HUES6 (cell line): ENCODE results near the gene WDFY3.

ENCODE experiments used
- H3K27ac ChIP-seq: 2 replicates; pipeline ENCODE4 v1.7.0; 2013; ENCODE audit warnings: low read depth, mild to moderate bottlenecking, low read length, inconsistent platforms
- H3K27me3 ChIP-seq: 2 replicates; pipeline ENCODE4 v1.6.1; 2013; ENCODE audit warnings: low read length; ENCODE audit not compliant: control insufficient read depth, insufficient read depth
- H3K36me3 ChIP-seq: 2 replicates; pipeline ENCODE4 v1.6.1; 2013; ENCODE audit warnings: low read length; ENCODE audit not compliant: control insufficient read depth, insufficient read depth
- H3K4me1 ChIP-seq: 2 replicates; pipeline ENCODE4 v1.6.1; 2013; ENCODE audit warnings: low read length; ENCODE audit not compliant: control insufficient read depth, insufficient read depth
- H3K4me3 ChIP-seq: 2 replicates; pipeline ENCODE4 v1.5.1; 2013; ENCODE audit warnings: low read depth, low read length
- H3K9ac ChIP-seq: one replicate; pipeline ENCODE4 v1.6.1; 2013; ENCODE audit warnings: mild to moderate bottlenecking, low read length
- H3K9me3 ChIP-seq: 2 replicates; pipeline ENCODE4 v1.6.1; 2013; ENCODE audit warnings: low read depth, low read length; ENCODE audit not compliant: control insufficient read depth, insufficient read depth

The WDFY3 gene

GRCh38 chr4:84878546-84878945 lies 87.9 kb downstream of the WDFY3 start:
- Histone ChIP-seq H3K27ac (no peak overlapping the region), H3K9ac (no peak overlapping the region), H3K4me1 (peaks cover 6% of the 10 kb centered on the region; the same call in 1 of the 2 replicates)

GRCh38 chr4:84878090-84878489 lies 88.4 kb downstream of the WDFY3 start:
- H3K9me3 ChIP-seq: no peaks in the 10 kb centered on the region
- H3K36me3 ChIP-seq: no peaks in the 10 kb centered on the region
- peaks cover 6% of the 10 kb centered on the region; the same call in 1 of the 2 replicates for H3K4me1 ChIP-seq
- H3K27ac ChIP-seq: no peak overlapping the region
- H3K27me3 ChIP-seq: no peaks in the 10 kb centered on the region
- H3K4me3 ChIP-seq: no peak overlapping the region
- H3K9ac ChIP-seq: no peak overlapping the region

More at GRCh38 chr4:84878546-84878945, 87.9 kb downstream of the WDFY3 start:
- H3K36me3 ChIP-seq: no peaks in the 10 kb centered on the region
- H3K27me3 ChIP-seq: no peaks in the 10 kb centered on the region
- H3K9me3 ChIP-seq: no peaks in the 10 kb centered on the region
- no peak overlapping the region for H3K4me3 ChIP-seq

GRCh38 chr4:84877051-84877833 lies 89.2 kb downstream of the WDFY3 start:
- no peak overlapping the region for H3K9ac ChIP-seq
- H3K36me3 ChIP-seq: no peaks in the 10 kb centered on the region
- no peak overlapping the region for H3K27ac ChIP-seq
- no peaks in the 10 kb centered on the region for H3K27me3 ChIP-seq
- H3K4me1 ChIP-seq: peaks cover 6% of the 10 kb centered on the region; the same call in 1 of the 2 replicates
- no peak overlapping the region for H3K4me3 ChIP-seq
- no peaks in the 10 kb centered on the region for H3K9me3 ChIP-seq

GRCh38 chr4:84875636-84876371 lies 90.7 kb downstream of the WDFY3 start:
- Histone ChIP-seq H3K4me3 (no peak overlapping the region), H3K36me3 (no peaks in the 10 kb centered on the region), H3K27ac (no peak overlapping the region)

GRCh38 chr4:84874619-84875018 lies 91.9 kb downstream of the WDFY3 start:
- Histone ChIP-seq H3K27ac (no peak overlapping the region), H3K4me3 (no peak overlapping the region), H3K36me3 (no peaks in the 10 kb centered on the region), H3K27me3 (no peaks in the 10 kb centered on the region), H3K9me3 (no peaks in the 10 kb centered on the region), H3K4me1 (peaks cover 22% of the 10 kb centered on the region), H3K9ac (no peak overlapping the region)

More at GRCh38 chr4:84875636-84876371, 90.7 kb downstream of the WDFY3 start:
- H3K9ac ChIP-seq: no peak overlapping the region
- H3K27me3 ChIP-seq: no peaks in the 10 kb centered on the region
- no peaks in the 10 kb centered on the region for H3K9me3 ChIP-seq
- H3K4me1 ChIP-seq: peaks cover 18% of the 10 kb centered on the region

- Histone ChIP-seq H3K27ac (peak overlapping the region; percentile 86), H3K36me3 (no peaks in the 10 kb centered on the region), H3K4me1 (peaks cover 59% of the 10 kb centered on the region), H3K9ac (peak overlapping the region; percentile 85), H3K27me3 (no peaks in the 10 kb centered on the region), H3K4me3 (peak overlapping the region; percentile 56), H3K9me3 (no peaks in the 10 kb centered on the region)
Measured at GRCh38 chr4:84870398-84871163, 95.9 kb downstream of the WDFY3 start.

GRCh38 chr4:84866295-84866694 lies 100.2 kb downstream of the WDFY3 start:
- H3K4me1 ChIP-seq: peaks cover 56% of the 10 kb centered on the region
- H3K9me3 ChIP-seq: no peaks in the 10 kb centered on the region
- no peak overlapping the region; the same call in 1 of the 2 replicates for H3K27ac ChIP-seq
- H3K36me3 ChIP-seq: no peaks in the 10 kb centered on the region
- no peak overlapping the region for H3K9ac ChIP-seq
- no peak overlapping the region for H3K4me3 ChIP-seq
- no peaks in the 10 kb centered on the region for H3K27me3 ChIP-seq

GRCh38 chr4:84865600-84865999 lies 100.9 kb downstream of the WDFY3 start:
- H3K36me3 ChIP-seq: no peaks in the 10 kb centered on the region
- no peak overlapping the region for H3K4me3 ChIP-seq
- no peak overlapping the region for H3K27ac ChIP-seq
- no peak overlapping the region for H3K9ac ChIP-seq
- no peaks in the 10 kb centered on the region for H3K27me3 ChIP-seq
- H3K4me1 ChIP-seq: peaks cover 49% of the 10 kb centered on the region
- no peaks in the 10 kb centered on the region for H3K9me3 ChIP-seq

GRCh38 chr4:84862064-84862463 lies 104.4 kb downstream of the WDFY3 start:
- Histone ChIP-seq H3K27me3 (no peaks in the 10 kb centered on the region), H3K27ac (no peak overlapping the region), H3K36me3 (peaks cover 10% of the 10 kb centered on the region), H3K4me1 (peaks cover 28% of the 10 kb centered on the region), H3K9ac (no peak overlapping the region), H3K4me3 (no peak overlapping the region), H3K9me3 (no peaks in the 10 kb centered on the region)

GRCh38 chr4:84857296-84857695 lies 109.2 kb downstream of the WDFY3 start:
- Histone ChIP-seq H3K9ac (no peak overlapping the region), H3K9me3 (no peaks in the 10 kb centered on the region), H3K36me3 (peaks cover 17% of the 10 kb centered on the region), H3K4me1 (peaks cover 19% of the 10 kb centered on the region), H3K27me3 (no peaks in the 10 kb centered on the region), H3K27ac (no peak overlapping the region), H3K4me3 (no peak overlapping the region)
